HTERT RPE-1 (cell line): ENCODE data around the gene GALNT13.

ENCODE experiments used
- in situ Hi-C: fragments of 300-500 bp; cut with MboI; formaldehyde crosslinking; loops from 4 replicates; pipeline ENCODE4 v1.14.3; 2020; ENCODE audit warnings: low sequenced_read_pairs

Gene GALNT13

DNA sequence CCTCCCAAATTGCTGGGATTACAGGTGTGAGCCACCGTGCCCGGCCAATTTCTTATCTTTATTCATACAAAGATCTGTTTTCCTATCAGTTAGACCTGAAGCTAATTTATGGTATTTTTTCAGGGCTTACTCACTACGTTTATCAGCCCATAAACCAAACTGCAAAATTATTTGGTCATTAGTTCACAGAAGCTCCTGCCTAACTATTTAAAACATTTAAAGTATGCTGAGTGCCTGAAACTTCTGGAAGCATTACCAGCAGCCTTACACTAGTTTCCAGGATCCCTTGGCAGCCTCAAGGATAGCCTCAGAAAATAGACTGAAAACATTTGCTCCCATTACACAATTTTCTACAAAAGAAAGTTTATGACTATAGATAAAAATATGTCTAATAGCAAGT is 68.8 kb downstream of the GALNT13 start:
- in situ Hi-C loops = no loop called here

DNA sequence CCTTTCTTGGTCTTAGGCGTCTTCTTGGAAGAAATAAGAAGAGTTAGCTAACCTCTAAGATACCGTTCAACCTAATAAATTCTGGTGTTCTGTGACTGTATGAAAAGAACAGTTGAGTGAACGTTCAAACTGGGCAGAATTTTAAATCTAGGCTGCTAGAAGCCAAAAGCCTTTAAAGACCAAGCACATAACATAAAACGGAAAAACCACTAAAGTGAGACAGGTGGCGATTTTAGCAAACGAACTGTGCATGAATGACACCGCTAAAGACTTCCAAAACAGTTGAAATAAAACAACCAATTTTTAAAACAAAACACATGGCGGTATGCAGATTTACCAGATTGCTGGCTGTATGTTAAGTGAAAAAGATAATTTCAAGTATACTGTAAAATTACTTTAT is 73.1 kb downstream of the GALNT13 start:
- in situ Hi-C loops = no loop called here

DNA sequence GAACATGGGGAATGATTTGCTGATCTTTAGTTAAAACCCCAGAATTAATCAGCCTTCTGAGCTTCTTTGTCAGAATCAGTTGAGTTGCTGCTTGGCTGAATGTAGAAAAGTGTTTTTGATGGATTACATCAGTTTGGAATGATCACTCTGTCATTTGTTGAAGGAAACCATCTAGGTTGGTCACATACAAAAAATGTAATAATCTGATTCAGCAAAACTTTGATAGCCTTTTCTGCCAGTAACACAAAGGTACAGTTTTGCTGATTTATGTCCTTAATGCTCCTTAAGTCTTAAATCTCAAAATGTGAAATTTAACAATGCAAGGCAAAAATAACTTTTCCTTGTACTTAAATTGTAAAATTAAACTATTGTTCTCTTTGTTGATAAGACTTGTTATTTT is 74.3 kb downstream of the GALNT13 start:
- in situ Hi-C loops = no loop called here

DNA sequence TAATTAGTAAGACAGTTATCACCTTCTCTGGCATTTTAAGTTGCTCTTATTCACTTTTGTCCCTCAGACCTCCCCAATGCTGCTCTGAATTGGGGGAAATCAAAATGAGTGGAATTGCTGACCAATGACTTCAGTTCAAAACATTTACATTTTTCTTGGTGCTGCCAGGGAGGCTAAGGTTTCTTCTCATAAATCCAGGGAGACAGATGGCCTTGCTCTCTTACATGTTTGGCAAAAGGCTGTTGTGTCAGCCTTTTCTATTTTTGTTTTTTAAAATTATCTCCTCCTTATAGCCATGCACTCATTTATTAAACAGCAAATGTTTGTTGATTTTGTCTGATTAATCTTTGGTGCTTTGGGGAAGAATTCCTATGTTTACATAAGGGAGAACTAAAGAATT is 82.0 kb downstream of the GALNT13 start:
- in situ Hi-C loops = no loop called here

DNA sequence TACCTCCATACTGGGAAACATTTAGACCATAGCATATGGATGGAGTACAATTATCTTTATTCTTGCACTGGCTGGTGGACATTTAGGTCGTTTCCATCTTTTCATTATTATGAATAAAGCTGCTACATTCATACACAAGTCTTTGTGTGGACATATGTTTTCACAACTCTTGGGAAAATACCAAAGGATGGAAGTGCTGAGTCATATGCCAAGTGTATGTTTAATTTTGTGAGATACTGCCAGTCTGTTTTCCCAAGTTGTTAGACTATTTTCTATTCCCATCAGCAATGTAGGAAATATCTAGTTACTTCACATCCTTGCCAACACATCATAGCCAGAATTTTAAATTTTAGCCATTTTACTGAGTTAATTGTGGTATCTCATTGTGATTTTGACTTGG is 91.5 kb downstream of the GALNT13 start:
- in situ Hi-C loops = no loop called here

DNA sequence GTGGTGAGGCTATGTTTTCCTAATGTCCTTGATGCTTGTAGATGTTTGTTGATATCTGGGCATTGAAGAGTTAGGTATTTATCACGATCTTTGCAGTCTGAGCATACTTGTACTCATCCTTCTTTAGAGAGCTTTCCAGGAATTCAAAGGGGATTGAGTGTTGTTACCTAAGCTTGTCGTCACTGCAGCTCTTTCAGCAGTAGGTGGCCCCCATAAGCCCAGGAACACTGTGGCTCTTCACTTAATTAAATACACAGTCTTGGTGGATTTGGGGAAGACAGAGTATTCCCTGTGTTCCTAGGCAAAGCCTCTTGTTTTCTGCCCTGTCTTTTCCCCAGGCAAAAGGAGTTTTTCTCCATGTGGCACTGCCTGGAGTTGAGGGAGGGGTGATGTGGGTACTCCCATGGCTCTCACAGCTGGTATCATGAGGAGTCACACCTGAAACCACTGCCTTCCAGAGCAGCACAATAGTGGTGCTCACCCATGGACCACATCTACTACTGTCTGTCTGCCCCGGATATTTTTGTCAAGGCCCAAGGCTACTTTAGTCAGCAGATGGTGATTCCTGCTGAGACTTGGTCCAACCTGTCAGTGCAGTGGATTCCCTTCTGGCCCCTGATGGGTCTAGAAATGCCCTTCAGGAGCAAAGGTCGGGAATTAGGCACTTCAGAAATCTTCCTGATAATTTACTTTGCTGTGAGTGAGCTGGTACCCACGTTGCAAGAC is 95.7 kb downstream of the GALNT13 start:
- in situ Hi-C loops = no loop called here

DNA sequence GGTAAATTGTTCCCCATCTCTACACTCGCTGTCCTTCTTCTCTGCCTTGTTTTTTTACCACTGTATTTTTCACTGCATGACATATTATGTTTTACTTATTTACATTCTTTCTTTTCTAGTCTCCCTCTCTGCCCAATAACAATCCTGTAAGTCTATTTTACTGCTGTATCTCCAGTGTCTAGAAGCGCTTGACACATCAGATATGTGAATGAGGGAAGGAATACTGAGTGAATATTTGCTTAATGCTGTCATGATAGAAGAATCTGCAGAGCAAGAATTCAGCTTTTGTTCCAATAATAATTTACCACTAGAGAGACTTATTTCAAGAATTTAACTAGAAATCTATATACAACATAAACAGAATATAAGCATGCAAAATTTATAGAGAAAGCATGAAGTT is 99.5 kb downstream of the GALNT13 start:
- in situ Hi-C loops = no loop called here

DNA sequence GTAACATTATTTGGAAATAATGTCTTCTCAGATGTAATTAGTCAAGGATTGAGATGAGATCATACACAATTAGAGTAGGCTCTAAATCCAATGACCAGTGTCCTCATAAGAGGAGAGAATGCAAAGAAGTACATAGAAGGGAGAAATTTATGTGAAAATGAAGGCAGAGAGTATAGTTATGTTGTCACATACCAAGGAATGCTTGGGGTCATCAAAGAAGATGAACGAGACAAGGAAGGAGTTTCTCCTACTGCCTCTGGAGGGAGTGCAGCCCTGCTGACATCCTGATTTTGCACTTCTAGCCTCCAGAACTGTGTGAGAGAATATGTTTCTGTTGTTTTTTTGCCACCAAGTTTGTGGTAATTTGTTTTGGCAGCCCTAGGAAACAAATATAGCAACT is 100.1 kb downstream of the GALNT13 start:
- in situ Hi-C loops = no loop called here

DNA sequence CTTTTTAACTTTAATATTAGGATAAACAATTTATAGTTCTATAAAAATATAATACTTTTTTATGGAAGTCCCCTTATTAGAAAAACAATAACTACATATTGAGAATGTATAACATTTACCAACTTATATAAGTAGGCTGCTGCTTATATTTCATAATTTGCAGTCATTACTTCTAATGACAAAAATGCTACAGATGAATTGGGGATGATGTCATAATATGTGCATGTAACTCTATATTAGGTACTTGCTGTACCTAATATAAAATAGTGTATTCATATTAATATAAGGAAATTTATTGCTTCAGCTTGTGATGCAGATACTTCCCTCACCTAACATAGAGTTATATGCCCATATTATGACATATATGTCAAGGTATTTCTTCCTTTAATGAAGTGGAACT is 100.7 kb downstream of the GALNT13 start:
- in situ Hi-C loops = no loop called here

DNA sequence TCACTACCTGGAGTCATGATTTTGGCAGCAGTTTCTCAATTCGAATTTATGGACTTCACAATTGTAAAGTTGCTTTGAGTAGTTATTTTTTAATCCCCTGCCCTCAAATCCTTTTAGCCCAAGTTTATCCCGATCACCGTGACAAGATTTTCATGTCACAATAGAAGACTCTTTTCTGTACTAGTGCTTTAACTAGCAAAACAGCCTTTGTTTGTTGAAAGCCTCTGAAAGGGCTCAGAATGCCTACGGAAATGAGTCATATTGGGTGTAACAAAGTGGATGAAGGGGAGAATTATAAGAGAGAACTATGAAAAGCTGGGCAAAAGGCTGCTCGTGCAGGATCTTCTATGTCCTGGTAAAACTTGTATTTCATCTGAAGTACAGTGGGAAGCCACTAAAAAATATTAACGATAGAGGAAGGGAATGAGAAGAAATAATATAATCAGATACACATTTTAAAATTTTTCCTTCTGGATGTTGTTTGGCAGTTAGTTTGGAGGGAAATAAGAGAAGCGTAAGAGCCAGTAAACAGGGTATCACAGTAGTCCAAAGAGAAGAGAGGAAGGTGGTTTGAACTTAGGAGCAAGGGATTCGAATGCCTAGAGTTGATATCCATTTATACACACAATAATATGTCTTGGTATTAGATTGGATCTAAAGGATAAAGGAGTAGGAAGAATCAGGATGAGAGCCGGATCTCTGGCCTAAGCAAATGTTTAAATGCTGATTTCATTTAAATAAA is 114.9 kb downstream of the GALNT13 start:
- in situ Hi-C loops = no loop called here

DNA sequence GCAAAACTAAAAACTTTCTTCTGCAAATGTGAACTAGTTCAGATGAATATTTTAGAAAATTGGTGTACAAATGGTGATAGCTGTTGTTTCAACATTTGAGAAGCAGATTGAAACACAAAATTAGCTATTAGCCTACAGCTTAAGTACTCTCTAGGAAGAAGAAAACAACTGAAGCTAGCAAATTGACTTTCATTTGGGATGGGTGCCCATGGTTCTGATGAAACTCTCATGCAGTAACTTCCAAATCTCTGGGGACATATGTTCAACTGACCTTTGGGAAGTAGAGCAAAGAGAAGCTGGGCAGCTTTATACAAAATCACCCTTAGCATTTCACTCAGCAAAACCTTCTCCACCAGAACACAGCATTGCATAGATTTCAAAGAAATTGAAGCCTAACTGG is 119.0 kb downstream of the GALNT13 start:
- in situ Hi-C loops = no loop called here

DNA sequence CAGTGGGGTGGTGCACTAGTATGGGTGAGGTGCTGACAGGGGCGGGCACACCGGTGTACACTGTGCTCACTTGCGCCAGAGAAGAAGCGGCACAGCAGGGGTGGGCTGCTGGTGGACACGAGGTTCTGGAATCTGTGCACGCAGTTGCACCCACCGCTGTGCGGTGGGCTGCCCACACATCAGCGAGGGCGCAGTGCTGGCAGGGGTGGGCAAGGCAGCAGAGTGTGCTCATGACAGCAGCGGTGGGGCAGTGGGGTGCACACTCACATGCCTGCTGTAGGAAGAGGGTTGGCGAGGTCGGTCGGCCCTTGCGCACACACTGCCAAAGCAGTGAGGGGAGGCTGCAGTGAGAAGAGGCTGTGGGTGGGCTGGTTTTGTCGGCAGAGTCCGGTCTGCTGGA is 141.8 kb downstream of the GALNT13 start:
- in situ Hi-C loops = no loop called here

DNA sequence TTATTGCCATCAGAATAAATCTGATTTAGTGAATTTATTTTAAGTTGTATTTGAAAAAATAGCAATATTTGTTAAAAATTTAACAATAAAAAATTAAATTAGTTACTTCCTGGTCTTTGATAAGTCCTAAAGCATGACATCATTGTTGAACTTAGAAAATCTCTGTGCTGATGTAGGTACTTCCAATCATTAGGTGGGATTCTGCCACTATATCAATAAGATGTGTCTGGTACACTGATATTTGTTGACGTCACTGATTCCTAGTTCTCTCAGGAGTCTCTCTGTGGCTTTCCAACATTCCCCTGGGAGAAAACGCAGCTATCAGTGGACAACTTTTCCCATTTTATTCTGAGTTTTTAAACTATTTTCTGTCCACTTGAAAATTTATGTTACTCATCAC is 143.5 kb downstream of the GALNT13 start:
- in situ Hi-C loops = no loop called here

DNA sequence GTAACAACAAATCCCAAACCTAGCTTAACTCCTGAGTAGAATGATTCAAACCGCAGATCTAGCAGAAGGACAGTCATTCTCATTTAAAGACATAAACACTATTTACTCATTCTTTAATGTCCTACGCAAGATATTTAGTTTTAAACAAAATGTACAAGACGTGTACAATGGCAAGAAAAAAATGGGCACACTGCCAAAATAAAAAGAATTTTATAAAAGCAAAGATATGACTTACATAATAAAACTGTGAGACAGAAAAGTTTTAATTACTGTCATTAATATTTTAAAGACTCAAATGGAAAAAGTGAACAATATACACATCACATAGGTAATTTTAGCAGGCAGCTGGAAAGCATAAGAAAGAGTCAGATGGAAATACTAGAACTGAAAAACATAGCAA is 157.8 kb downstream of the GALNT13 start:
- in situ Hi-C loops = no loop called here

DNA sequence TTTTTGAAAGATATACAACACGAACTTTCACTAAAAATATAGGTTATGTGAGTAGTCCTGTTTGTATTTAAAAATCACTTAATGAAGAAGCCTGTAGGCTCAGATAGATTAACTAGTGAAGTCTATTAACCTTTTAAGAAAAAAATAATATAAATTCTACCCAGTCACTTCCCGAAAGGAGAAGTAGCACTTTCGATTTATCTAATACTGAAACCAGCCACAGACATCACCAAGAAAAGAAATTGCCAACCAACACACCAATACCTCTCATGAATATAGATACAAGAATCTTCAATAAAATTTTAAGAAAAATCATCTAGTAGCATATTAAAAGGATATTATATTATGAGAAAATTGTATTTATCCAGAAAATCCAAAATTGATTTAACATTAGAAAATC is 160.5 kb downstream of the GALNT13 start:
- in situ Hi-C loops = no loop called here

DNA sequence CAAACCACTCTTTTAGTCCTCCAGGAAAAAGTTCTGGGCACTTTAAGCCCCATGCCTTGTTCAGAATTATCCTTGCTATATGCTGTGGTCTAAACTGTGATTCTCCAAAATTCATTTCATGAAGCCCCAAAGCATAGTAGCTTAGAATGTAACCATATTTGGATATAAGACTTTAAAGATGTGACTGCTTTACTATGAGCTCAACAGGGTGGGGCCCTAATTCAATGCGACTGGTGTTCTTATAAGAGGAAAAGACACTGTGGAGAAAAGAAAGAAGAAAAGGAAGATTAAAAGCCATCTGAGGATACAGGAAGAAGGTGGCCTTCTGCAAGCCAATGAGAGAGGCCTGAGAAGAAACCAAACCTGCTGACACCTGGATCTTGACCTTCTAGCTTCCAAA is 174.8 kb downstream of the GALNT13 start:
- in situ Hi-C loops = no loop called here

DNA sequence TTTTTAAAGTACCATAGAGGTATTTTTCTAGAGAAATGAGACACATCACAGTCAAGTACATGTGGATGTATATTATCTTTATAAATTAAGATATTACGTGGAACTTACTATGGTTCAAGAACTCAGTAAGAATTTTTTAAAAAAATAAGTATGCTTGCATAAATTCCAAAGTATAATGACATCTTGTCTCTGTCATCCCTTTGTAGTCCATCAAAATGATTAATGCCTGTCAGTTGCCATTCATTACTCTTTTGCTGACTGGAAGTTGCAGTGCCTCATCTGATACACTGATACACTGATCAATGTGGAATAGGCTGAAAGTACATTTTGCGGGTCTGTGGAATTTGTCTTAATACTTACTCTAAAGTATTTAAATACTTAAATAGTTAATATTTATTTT is 177.2 kb downstream of the GALNT13 start:
- in situ Hi-C loops = no loop called here

DNA sequence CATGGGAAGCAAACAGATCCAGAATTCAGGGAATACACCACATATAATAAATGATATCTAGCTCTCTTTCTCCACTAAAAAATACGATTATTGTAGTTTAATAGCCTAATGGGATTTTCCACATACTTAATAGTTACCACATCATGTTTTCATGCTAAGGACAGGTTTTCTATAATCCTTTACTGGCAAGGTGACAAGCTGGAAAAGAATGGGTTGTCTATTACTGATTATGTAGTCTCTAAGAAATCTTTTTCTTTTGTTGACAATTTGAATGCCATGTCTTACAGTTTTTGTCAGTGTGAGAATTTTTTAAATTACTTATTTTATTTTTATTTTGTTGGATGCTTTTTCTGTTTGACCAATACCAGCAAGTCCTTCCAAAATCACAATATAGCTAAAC is 177.8 kb downstream of the GALNT13 start:
- in situ Hi-C loops = no loop called here

DNA sequence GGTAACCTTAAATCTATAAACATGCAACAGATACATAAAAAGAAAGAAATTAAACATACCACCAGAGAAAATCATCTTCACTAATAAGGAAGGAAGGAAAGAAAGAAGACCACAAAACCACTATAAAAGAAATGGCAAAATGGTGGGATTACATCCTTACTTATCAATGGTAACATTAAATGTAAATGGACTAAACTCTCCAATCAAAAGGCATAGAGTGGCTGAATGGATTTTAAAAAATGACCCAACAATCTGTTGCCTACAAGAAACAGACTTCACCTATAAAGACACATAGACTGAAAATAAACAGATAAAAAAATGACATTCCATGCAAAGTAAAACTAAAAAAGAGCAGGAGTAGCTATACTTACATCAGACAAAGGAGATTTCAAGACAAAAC is 195.4 kb downstream of the GALNT13 start:
- in situ Hi-C loops = no loop called here

DNA sequence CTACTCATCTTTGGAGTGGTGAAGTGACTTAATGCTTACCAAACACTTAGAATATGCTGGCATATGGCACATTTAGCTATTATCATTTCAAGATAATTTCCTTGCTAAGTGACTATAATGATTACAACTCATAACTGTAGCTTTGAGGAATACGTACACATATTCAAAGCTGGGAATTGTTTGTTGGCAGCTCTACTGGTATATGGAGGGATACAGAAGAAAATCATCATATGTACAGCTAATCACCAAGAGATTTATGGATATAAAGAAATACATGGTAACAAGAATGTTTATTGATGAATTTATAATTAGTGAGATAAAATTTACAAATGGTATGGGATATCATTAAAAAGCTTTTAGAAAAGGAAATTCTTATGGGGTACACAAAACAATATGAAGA is 207.2 kb downstream of the GALNT13 start:
- in situ Hi-C loops = no loop called here

DNA sequence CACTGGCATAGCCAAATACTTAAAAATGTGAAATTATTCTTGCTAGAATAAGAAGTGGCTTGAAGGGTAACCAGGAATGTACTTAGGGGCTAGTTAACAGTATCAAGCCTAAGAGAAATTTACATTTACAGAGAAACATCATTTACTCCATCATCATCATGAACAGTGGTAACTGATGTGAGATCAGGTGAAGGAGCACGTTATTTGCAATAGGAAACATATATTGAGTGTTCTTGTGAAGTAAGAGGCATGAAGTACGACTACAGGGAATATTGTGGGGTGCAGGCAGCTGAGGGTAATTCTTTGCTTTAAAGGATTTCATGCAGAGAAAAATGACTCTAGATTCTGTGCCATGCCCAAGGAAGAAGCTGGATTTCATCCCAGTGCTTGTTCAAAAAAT is 220.8 kb downstream of the GALNT13 start:
- in situ Hi-C loops = no loop called here

DNA sequence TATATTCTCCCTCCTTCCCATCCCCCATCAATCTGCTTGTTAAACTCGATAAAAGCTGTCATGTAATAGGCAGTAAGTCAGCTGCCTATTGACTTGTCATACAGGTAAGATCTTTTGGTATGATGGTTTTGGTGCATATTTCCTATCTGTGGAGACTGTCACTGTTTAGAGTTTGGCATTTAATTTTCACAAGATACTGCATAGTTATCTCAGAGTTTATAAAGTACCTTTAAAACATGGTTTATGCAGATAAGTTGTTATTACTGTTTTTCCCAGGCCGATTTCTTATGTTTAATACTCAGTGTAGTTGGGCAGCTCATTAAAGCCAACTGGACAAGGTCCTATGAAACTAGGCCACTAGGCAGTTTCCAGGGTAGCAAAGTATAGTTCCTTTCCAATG is 222.1 kb downstream of the GALNT13 start:
- in situ Hi-C loops = no loop called here
